ENCODE data around the gene RBM20. TPM values are rescaled to one million over a fixed set of nuclear protein-coding genes. Genes with fewer than 3 reads are reported as not detected.
"Not testable (repeated sequence)": the region's sequence is repeated elsewhere in the genome, so short reads cannot be mapped to it uniquely, and the experiment has no call there.

RBM20 gene
- total RNA-seq, 2 donors from 2014 or later: 51.7 to 59.9 TPM

- TF ChIP-seq, protein P1, sequence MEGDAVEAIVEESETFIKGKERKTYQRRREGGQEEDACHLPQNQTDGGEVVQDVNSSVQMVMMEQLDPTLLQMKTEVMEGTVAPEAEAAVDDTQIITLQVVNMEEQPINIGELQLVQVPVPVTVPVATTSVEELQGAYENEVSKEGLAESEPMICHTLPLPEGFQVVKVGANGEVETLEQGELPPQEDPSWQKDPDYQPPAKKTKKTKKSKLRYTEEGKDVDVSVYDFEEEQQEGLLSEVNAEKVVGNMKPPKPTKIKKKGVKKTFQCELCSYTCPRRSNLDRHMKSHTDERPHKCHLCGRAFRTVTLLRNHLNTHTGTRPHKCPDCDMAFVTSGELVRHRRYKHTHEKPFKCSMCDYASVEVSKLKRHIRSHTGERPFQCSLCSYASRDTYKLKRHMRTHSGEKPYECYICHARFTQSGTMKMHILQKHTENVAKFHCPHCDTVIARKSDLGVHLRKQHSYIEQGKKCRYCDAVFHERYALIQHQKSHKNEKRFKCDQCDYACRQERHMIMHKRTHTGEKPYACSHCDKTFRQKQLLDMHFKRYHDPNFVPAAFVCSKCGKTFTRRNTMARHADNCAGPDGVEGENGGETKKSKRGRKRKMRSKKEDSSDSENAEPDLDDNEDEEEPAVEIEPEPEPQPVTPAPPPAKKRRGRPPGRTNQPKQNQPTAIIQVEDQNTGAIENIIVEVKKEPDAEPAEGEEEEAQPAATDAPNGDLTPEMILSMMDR (IDR thresholded peaks at IDR 0.05): no peak
- no peak for DNase-seq (ENCODE audit: low spot score)
- Histone ChIP-seq H3K9me3 (no peaks in the 10 kb centered on the region), H3K36me3 (no peaks in the 10 kb centered on the region), H3K4me1 (no peaks in the 10 kb centered on the region), H3K4me3 (no peak overlapping the region), H3K27me3 (no peaks in the 10 kb centered on the region), H3K27ac (no peak overlapping the region)
These were observed 24.4 kb upstream of the RBM20 start for GRCh38 chr10:110619514-110620397.

DNA sequence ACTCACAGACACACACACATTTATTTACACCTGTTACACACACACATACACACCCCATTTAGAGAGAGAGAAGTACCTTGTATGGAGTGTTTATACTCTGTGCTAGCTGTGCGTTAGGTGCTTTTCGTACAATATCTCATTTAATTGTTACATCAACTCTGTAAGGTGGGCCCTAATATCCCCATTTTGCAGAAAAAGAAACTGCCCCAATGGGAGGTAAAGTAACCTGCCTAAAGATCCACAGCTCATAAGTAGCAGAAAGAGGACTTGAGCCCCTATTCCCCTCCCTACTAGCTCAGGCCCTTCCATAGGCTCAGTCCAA lies 23.8 kb upstream of the RBM20 start:
- TF ChIP-seq, protein P1 (IDR thresholded peaks at IDR 0.05): no peak
- H3K27ac ChIP-seq: no peak overlapping the region
- H3K4me3 ChIP-seq: no peak overlapping the region
- no peaks in the 10 kb centered on the region for H3K27me3 ChIP-seq
- H3K4me1 ChIP-seq: no peaks in the 10 kb centered on the region
- no peaks in the 10 kb centered on the region for H3K9me3 ChIP-seq
- no peaks in the 10 kb centered on the region for H3K36me3 ChIP-seq
- no peak for DNase-seq (ENCODE audit: low spot score)

GRCh38 chr10:110623316-110623715 lies 20.8 kb upstream of the RBM20 start:
- DNase-seq (ENCODE audit: low spot score); H3K36me3 ChIP-seq; H3K27me3 ChIP-seq; H3K4me3 ChIP-seq; H3K4me1 ChIP-seq; H3K9me3 ChIP-seq; H3K27ac ChIP-seq: not testable (repeated sequence)

DNA sequence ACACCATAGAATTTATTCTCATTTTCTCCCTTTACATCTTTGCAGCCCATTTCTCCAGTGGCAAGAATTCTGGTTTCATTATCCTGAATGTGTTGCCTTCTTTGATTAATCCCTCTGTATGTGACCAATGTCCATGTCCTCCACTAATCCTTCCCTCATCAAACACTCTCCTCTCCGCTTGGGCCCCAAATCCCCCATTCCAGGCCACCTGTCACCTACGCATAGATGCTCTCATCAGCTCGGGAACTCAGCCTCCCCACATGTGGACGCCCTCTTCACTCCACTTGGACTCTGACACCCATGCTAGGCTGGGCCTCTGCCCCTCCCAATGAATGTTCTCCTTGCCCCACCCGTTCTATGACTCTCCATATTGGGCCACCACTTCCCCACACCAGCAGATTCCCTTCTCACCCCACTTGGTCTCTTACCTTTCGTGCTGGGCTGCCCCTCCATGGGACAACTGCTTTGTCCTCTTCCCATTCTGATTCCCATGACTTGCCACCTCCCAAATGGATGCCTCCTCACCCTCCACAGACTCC lies 18.7 kb upstream of the RBM20 start:
- Histone ChIP-seq H3K4me3 (no peak overlapping the region), H3K27ac (no peak overlapping the region), H3K36me3 (no peaks in the 10 kb centered on the region), H3K4me1 (peaks cover 0 to 9% of the 10 kb centered on the region in 2 donors), H3K27me3 (no peaks in the 10 kb centered on the region), H3K9me3 (no peaks in the 10 kb centered on the region)
- DNase-seq (ENCODE audit: low spot score): no peak
- TF ChIP-seq, protein P1 (IDR thresholded peaks at IDR 0.05): no peak

DNA sequence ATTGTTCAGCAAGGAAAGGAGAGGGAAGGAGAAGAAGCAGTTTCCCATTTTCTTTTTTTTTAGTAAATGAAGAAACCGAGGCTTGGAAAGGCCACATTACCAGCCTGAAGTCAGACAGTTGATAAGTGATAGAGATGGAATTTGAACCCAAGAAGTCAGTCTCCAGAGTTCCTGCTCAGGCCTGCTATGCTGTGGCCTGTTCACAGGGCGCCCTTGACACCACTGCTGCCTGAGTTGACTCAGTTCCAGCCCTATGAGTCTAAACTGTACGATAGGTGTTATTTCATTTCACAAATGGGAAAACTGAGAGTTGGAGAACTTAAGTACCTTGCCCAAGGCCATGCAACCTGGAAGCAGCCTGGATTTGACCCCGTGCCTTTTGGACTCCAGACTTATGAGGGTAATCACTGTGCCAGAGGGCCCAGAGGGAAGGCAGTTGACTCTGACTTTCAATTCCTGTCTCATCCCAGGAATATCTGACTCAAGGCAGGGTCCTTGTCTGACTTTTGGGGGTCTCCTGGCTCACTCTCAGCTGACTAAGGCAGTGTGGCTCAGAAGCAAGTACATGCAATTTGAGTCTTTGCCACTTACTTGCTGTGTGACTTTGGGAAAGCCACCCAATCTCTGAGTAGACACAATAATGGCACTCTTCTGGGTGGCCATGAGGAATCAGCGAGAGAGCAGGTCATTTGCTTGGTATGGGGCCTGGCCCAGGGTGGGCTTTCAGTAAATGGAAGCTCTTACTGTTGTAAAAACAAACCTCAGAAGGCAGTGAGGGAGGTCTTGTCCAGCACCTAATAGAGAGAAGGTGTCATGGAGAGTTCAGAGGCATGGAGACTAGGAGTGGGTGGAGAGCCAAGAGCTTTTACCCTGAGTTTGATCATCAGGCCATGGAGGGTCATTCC lies 17.9 kb upstream of the RBM20 start:
- TF ChIP-seq, protein P1 (IDR thresholded peaks at IDR 0.05): no peak
- Histone ChIP-seq H3K4me3 (no peak overlapping the region), H3K27ac (no peak overlapping the region), H3K4me1 (peaks cover 0 to 9% of the 10 kb centered on the region in 2 donors), H3K36me3 (no peaks in the 10 kb centered on the region), H3K9me3 (no peaks in the 10 kb centered on the region), H3K27me3 (no peaks in the 10 kb centered on the region)
- DNase-seq (ENCODE audit: low spot score): no peak

DNA sequence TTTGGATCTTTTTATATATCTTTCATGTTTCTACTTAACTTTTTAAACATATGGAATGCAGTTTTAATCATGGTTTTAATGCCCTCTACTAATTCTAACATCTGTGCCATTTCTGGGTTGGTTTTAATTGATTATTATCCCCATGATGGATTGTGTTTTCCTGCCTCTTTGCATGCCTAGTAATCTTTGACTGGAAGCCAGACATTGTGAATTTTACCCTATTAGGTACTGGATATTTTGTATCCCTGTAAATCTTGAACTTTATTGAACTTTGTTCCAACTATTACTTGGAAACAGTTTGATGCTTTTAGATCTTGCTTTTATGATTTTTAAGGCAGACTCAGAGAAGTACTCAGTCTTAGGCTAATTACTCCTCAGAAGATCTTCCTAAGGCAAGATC lies 16.0 kb upstream of the RBM20 start:
- Histone ChIP-seq H3K4me1 (peaks cover 0 to 9% of the 10 kb centered on the region in 2 donors), H3K27me3 (no peaks in the 10 kb centered on the region), H3K4me3 (no peak overlapping the region), H3K36me3 (no peaks in the 10 kb centered on the region), H3K9me3 (no peaks in the 10 kb centered on the region), H3K27ac (no peak overlapping the region)
- DNase-seq (ENCODE audit: low spot score): no peak
- TF ChIP-seq, protein P1 (IDR thresholded peaks at IDR 0.05): no peak
